Glomerular visceral epithelial cell (primary cell): ENCODE results near the gene CALM1.

Experiments used
- DNase-seq: peaks from one replicate; pipeline ENCODE4 v3.0.0-alpha.2; 2016; ENCODE audit errors: extremely low spot score

Gene CALM1

DNA sequence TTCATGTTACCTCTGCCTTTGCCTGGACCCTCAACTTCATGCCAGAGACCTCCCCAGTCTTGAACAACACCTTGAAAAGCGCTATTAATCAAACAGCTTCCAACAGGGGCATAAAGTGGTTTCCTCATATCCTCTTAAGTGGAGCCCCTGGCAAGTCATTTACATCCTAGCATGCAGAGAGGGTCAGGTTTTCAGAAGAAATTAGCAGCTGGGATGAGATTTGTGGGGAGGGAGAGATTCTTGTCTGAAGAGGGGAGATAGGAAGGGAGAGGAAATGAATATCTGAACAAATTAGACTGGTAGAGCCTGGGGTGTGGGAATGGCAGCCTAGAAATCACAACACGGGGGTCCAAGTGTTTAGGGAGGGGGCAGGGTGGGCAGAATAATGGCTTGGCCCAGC, 45.6 kb downstream of the CALM1 start:
- DNase-seq, result no peak

DNA sequence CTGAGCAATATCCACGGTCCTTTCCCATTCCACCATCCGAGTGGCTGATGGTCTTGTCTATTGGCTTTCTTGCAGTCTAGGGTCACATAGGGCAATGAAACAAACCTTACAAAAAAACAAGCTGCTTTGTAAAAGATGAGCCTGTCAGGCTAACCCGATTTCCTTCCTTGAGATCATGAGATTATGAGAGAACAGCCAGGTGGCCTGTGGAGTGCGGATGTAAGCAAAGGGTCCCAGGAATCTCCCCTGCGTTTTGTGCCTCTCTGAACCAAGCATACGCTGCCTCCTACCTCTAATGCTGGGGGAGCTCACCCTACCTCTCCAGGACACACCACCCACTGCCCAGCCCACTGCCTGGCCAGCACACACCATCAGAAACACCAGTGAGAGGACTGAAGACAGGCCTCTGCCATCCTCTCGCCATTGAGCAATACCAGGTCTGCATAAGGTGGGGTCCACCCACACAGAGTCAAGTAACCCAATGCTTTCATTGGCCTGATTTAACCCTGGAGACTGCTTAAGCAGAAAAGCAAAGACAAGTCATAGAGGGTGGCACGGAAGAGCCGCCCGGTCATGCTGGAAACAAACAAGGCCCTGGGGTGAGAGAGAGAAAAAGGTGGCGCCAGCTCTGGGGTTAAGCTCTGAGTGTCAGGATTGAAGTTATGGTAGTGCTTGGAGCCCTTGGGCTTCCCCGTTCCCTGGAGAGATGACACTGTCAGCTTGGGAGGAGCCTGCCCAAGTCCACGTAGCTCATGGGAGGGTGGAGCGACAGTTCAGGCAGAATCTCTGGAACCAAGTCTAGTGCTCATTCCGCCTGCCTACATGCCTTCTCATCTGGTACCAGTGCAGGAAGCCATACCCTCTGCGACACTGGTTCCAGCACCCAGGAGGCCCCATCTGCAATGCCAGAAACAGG, 46.6 kb downstream of the CALM1 start:
- DNase-seq, result no peak

DNA sequence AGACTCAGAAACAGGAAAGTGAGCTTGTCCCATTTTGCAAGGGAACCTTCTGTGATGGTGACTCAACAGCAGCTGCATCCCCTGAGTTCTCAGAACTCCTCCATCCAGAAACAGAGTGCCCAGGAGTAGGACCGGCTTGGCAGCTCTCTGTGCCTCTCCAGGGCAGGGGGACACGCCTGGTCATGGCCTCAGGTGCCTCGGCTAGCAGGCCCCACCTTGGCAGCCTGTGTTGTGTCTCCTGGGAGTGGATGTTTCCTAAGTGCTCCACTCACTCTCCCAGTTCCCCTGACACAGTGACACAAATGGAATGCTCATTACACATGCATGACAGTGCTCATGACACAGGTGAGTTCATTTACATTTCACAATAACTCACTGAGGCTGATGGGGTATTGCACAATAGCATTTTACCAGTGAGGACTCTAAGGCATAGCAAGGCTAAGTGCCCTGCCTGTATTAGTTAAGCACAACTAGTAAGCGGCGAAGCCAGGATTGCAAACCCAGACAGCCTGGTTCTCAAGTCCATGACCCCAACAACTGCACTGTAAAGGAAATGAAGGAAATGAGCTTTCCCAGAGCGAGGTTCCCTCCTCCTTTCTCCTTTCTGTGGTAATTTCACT, 47.4 kb downstream of the CALM1 start:
- peak; percentile 13 for DNase-seq

DNA sequence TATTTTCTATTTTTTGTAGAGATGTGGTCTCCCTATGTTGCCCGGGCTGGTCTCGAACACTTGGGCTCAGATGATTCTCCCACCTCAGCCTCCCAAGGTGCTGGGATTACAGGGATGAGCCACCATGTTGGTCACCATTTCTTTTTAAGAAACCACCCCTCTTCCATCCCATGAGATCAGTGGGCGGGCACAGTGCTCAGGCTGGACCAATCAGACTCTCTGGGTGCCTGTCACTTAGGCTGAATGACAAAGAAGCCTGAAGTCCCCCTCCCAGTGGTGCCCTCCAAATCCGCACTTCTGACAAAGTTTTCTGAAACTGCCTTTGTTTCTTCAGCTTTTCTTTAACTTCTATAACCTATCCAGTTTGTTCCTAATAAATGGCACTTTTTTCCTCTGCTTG, 48.2 kb downstream of the CALM1 start:
- DNase-seq, result no peak

DNA sequence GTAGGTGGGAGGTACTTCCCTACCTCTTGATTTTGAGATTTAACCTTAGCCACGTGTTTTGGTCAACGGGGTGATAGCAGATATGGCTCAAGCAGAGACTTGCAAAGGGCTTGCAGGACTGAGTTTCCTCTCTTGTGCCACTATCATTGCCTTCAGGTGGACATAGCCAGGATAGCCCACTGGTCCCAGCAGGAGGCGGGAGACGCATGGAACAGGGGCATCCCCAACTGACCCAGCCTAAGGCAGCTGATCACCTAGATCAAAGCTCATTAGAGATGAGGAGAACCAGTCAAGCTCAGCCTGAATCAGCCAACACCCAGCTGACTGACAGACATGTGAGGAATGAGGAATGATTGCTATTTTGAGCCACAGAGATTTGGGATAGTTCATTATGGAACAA, 49.6 kb downstream of the CALM1 start:
- DNase-seq, result no peak

DNA sequence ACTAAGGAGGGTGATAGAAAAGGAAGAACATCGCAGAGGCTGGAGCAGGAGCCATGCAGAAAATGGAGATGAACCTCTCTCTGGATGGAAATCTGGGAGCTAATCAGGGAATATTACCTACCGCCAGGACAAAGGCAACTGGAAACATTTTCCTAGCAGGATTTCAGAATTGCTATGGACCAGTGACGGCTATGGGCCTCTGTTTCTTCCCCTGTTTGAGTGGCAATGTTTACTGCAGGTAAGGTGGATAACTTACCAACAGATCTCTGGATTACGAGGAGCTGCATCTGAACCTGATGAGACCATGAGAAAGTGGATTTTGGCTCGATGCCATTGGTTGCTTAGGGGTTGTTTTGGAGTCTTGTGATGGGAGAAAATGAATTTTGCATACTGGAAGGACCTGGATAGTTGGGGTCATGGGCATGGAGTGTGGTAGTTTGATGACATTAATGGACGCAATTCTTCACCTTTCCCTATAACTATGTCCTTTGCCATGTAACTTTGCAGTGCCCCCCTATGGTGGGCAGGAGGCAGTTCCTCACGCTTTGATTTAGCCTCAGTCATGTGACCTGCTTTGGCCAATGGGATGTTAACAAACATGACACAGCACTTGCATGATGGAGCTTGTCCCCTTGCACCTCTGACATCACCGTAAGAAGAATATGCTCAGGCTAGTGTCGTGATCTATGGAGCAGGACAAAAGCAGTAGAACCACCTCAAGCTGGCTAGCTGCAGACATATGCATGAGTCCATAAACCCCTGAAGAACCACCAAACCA, 51.1 kb downstream of the CALM1 start:
- DNase-seq, result no peak

DNA sequence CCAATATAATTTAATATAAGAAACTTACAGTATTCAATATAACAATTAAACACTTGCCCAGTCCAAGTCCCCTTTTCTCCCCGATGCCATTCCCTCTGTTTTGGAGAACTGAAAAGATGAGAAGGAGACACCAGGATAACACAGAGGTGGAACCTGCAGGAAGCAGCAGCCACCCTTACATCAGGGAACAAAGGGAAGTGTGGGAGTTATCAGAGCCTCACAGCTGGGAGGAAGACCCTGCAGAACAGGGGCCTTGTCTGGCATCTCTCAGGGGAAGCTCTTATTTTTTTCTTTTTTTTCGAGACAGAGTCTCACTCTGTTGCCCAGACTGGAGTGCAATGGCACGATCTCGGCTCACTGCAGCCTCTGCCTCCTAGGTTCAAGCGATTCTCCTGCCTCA, 52.6 kb downstream of the CALM1 start:
- DNase-seq, result no peak

DNA sequence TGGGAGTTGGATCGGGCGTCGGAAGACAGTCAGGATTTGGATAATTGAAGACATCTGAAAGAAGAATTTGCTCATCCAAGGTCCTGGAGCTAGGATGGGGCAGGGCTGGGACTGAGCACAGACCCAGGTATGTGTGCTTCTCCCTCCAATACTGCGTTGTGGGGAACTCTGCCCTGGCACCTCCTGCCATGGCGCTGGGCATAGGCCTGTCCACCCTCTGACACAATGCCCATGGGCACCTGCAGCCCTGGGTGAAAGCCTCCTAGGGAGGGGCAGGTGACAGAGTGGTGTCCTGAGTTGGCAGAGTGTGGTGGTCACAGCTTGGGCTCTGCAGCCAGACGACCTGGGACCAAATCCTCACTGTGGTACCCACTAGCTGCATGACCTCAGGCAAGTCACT, 53.3 kb downstream of the CALM1 start:
- DNase-seq, result no peak

DNA sequence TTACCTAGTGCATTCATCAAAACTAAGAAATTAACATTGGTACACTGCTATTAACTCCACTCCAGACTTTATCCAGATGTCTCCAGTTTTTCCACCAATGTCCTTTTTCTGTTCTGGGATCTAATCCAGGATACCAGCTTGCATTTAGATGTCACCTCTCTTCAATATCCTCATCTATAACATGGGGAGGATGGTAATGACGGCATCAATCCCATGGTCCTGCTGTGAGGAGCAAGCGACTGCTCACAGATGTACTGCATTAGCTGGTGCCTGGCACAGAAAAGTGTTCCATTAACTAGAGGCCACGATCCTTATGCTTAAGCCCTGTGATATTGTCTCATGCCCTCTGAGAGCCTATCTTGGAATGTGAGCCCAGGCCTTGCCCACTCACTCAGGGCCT, 53.8 kb downstream of the CALM1 start:
- no peak for DNase-seq

DNA sequence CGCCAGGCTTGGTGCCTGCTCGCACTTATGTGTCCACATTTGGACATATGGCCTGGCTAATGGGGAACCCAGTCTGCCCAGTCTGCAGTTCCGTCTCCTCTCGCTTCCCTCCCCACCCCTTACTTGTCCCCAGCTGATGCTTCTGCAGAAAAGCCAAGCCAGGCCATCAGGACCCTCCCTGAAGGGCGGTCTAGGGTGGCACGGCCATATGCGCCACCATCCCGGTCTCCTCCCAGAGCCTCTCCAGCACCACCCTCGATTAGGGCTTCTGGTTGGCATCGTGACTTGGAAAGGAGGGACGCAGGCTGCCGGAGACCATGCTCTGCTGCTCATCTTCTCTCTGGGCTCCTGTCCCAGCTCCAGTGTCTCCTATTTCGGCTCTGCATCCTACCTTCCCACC, 54.6 kb downstream of the CALM1 start:
- DNase-seq, result no peak

DNA sequence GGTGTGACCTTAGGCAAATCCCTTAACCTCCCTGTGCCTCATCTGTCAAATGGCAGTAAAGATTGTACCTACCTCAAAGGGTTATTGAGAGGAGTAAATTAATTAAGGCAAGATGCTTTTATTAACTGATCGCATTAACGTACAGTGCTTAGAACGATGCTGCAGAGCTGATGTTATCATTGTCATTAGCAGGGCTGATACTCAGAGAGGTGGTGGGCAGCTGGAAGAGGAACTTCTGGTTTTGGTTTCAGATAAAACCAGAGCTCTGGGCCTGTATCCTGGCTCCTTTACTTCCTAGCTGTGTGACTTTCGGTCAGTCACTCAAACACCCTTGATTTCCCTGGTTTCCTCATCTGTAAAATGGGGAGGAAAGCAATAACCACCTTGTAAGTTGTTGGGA, 55.1 kb downstream of the CALM1 start:
- no peak for DNase-seq

DNA sequence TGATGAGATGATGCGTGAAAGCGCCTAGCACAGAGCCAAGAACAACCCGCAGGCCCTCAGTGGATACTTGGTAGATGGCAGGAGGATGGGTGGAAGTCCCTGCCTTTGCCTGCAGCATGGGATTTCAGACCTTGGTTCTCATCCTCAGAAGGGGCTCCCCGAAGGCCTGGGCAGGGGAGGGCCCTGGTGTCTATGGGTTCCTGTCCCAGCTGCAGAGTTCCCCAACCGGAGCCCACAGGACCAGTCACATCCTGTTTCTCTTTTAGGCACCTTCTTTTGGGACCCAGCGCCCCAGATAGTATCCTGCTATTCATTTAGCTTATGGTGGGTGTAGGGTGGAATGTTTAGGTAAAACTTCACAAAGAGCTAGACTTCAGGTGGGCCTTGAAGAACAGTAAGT, 55.5 kb downstream of the CALM1 start:
- no peak for DNase-seq

DNA sequence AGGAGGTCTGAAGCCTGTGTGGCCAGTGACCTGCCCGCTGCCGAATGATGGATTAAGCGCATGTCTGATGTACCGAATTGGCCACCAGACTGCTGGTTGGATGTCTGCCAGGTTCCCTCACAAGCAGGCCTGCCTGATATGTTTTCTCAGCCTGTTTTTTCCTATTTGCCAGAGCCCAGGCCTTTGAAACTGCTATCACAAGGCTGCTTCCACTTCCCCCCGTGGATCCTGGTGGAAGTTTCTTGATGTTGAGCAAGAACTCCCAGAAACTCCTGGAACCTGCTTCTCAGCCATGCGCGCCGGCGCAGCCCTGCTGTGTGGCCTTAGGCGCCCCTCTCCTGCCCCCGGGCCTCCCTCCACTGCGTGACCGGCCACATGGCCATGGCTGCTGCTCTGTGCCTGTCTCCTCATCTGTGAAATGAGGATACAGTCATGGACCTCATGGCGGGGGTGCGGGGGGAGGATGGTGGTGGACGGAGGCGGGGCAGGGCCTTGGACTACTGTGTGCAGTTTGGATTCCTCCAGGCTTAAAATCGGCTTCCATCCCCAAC, 56.6 kb downstream of the CALM1 start:
- no peak for DNase-seq

DNA sequence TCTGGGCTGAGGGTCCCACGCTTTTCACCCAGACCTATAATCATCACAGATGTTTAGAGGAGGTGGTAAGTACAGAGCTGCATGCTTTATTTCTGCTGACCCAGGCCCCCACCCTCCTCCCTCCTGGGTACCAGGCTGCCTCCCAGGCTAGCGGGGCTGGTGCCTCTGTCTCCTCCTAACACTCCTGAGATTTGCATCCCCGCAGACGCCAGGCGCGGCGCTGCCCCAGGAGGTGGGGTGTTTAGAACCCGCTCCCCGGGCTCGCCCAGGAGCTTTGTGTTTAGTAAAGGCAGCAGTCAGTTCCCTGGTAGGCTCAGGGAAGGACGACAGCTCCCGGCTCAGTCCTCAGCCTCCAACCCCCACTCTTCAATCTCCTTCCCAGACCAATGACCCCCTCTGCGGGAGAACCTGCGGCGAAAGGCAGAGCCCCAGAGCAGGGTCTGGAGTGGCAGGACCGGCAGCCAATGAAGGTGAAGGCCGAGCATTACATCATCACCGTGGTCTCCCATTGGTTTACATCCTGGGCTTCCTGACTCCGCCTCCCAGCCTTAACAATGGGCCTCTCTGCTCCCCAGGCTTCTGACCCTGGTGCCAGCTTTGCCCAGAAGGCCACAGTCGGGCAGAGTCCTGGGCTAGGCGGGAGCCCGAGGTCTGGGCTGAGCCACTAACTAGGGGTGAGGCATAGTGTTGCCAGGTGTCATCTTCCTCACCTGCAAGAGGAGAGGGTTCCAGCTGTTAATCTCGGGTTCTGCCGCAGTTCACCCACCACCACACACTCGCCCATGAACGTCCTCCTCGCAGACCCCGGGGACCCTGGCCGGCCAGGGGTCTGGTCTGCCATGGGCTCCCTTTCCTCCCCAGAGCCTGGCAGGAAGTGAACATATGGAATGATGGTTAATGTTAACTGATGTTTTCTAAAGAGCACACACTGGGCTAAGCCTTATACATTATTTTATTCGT, 57.5 kb downstream of the CALM1 start:
- peak; percentile 77 for DNase-seq

DNA sequence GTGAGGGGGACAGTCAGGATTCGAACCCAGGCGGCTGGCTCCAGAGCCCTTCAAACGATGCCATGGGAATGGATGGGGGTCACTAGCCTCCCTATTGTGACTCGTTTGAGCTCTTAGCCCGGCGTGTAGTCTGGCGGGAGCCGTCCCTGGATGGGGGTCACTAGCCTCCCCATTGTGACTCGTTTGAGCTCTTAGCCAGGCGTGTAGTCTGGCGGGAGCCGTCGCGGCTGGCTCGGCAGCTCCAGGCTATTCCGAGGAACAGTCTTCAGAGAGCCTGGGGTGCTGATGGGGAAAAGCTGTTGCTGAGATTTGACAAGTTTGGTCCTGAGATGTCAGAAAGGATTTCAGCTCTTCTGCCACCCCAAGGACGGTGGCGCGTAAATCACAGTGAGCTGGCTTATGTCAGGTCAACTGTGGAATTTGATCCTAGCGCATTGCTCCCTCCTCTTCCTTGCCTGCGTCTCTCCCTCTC, 58.3 kb downstream of the CALM1 start:
- DNase-seq, result no peak

DNA sequence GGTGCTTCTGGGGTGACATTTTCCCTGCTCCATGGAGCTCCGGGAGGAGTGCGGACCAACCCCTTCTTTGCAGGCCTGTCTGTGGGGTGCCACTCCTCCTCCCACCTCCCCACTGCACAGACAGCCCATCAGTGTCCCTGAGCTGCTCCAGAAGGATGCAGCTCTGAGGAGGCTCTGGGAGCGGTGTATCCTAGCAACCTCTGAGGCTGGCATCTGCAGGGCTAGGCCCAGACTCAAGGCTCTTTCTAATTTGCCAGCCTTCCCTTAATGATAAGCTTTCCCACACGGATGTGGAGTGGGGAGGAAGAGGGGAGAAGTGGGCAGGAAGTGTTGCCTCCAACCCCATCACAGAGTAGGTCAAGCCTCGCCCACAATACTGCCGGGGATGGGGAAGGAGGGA, 59.7 kb downstream of the CALM1 start:
- DNase-seq, result no peak

DNA sequence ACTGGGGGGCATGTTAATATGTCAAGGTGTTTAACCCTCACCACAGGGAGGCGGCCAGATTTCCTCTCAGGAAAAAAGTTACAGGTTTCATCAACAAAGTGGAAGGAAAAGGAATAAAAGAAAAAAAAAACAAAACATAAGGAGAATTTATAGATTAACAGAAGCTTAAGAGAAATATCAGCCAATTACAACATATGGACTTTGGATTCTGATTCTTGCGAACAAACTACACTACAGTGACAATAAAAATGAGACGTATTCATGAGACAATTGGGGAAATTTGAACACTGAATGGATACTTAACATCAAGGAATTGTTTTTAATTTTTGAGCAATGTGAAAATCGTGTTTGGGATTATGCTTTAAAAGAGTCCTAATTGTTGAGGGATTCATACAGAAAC, 60.4 kb downstream of the CALM1 start:
- no peak for DNase-seq
